Suprapubic skin (tissue), 3 donors: ENCODE measurements around the gene ACTR6.
"Not testable (repeated sequence)": the region's sequence is repeated elsewhere in the genome, so short reads cannot be mapped to it uniquely, and the experiment has no call there.

ENCODE experiments used
- CTCF ChIP-seq, 2 donors: fragments of 200-600 bp in 1 of 2; fragments of 450-650 bp in 1 of 2; sonication (generic) in 1 of 2; IDR thresholded peaks; one replicate each; pipeline ENCODE4 v1.5.1; 2016 to 2019; ENCODE audit warnings: antibody characterized with exemption in 2 of 2, mild to moderate bottlenecking in 1 of 2, moderate library complexity in 1 of 2
- POLR2A ChIP-seq, 2 donors: fragments of 450-650 bp; IDR thresholded peaks; one replicate each; pipeline ENCODE4 v1.6.1; 2017; ENCODE audit warnings: antibody characterized with exemption in 2 of 2, mild to moderate bottlenecking in 2 of 2, moderate library complexity in 2 of 2

GRCh38 chr12:100231873-100232272 is 31.3 kb downstream of the ACTR6 start:
- not testable (repeated sequence) for TF ChIP-seq CTCF, POLR2A (IDR thresholded peaks at IDR 0.05)
